GM19238 (cell line): ENCODE data around the gene ENOX1.

Experiments used
- DNase-seq: peaks from one replicate; pipeline ENCODE4 v3.0.0; 2011; ENCODE audit warnings: low spot score; ENCODE audit not compliant: insufficient read length

ENOX1 gene

GRCh38 chr13:43167731-43168130 lies 619.0 kb downstream of the ENOX1 start:
- no peak for DNase-seq

- no peak for DNase-seq
Measured at GRCh38 chr13:43166644-43167457, 619.9 kb downstream of the ENOX1 start.
